Airway epithelial cell (primary cell): ENCODE data around the gene SLF1. TPM values are rescaled to one million over a fixed set of nuclear protein-coding genes. Genes with fewer than 3 reads are reported as not detected.

ENCODE experiments used
- total RNA-seq: library from RNA; depleted of rRNA; stranded (reverse); fragments of >200 nt; gene quantifications from 2 replicates; pipeline ENCODE4 v1.2.3, GENCODE V29; 2015

SLF1 gene
- 3.3 and 11.1 TPM in 2 replicates for total RNA-seq

DNA sequence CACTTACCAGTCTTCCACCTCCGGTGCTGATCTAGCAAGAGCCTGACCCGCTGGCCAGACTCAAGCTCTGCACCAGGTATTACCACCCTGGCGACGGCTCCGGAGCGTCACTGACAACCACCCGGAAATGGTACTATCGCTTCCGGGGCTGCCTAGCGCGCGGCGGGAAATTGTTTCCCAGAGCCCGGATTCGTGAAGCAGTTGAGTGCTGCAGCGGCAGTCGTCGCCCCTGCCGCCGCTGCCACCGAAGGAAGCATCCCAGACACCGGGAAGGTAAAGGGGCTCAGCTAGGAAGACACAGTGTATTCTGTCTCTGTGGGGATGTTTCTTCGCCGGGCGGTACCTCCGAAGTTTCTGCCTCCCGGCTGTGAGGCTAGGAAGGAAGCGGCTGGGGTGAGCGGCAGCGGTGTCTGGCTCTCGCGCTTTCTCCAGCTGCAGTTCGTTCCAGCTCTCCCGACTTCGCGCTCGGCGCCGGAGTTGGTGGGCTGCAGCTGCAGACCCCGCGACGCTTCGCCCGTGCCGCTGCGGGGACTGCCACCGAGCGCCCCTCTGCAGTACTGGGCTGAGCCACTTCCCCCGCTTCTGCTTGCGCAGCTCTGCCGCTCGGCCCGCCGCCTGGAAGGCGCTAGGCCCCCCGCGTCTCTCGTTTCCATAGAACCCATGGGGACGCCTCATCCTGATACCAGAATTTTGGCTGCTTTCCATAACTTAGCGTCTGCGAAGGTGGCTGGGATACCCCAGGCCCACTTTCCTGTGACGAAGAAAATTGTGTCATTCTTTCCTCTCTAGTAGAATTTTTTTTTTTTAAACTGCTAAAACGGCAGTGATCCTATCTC, at the start of gene SLF1, which contains the start of gene KIAA0825:
Gene SLF1, plus strand, starts transcription at position 177 of the 836 bp plus-strand sequence. CDS start 10,142 bp downstream, outside the sequence.
Gene KIAA0825, minus strand, starts transcription at position 112 of the 836 bp plus-strand sequence. CDS start 81,478 bp downstream, outside the sequence.

Other genes starting within 250 kb of the SLF1 start
- gene KIAA0825, start 65 bp upstream of the SLF1 start, total RNA-seq: 2.0 and 2.3 TPM in 2 replicates